Vagina (tissue), 2 donors: ENCODE measurements around the gene MSH5.

Source experiments
- POLR2A ChIP-seq, 2 donors: fragments of 450-650 bp; IDR thresholded peaks; one replicate each; pipeline ENCODE4 v1.6.1; 2017; ENCODE audit warnings: antibody characterized with exemption in 2 of 2, mild to moderate bottlenecking in 2 of 2, moderate library complexity in 2 of 2
- TF ChIP-seq, protein P1 (sequence below), 3 experiments: fragments of 450-650 bp in 2 of 3; fragments of 200-600 bp in 1 of 3; sonication (generic) in 1 of 3; IDR thresholded peaks; one replicate each; pipeline ENCODE4 v1.5.1; 2017 to 2019; ENCODE audit warnings: antibody characterized with exemption in 3 of 3, mild to moderate bottlenecking in 2 of 3, moderate library complexity in 2 of 3

DNA sequence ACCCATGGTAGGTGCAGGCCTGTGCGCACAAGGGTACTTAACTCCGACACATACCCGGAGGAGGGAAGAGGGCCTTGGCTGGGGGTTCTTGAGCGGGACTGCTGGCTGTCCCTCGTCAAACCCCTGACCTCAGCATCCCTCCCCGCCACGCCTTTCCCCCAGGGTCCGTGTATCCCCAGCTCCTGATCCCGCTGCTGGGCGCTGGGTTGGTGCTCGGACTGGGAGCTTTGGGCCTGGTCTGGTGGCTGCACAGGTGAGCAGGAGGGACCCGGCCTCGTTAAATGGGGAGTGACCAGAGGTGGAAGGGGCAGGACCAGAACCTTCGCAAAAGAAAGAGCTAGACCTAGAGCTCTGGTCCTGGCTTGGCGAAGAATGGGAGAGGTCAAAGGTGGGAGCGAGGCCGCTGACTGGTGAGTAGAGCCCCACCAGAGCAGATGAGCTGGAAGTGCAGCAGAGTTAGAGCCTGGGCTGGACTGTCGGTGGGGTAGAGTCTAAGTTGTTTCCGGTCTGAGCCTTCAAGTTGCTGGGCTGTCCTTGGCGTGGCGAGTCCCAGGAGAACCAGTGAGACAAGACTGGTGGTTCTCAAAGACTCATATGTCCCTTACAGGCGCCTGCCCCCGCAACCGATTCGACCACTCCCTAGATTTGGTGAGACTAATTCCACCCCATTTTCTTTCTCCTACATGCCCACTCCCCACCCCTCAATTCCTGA is 15.7 kb upstream of the MSH5 start:
- TF ChIP-seq, protein P1, sequence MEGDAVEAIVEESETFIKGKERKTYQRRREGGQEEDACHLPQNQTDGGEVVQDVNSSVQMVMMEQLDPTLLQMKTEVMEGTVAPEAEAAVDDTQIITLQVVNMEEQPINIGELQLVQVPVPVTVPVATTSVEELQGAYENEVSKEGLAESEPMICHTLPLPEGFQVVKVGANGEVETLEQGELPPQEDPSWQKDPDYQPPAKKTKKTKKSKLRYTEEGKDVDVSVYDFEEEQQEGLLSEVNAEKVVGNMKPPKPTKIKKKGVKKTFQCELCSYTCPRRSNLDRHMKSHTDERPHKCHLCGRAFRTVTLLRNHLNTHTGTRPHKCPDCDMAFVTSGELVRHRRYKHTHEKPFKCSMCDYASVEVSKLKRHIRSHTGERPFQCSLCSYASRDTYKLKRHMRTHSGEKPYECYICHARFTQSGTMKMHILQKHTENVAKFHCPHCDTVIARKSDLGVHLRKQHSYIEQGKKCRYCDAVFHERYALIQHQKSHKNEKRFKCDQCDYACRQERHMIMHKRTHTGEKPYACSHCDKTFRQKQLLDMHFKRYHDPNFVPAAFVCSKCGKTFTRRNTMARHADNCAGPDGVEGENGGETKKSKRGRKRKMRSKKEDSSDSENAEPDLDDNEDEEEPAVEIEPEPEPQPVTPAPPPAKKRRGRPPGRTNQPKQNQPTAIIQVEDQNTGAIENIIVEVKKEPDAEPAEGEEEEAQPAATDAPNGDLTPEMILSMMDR (IDR thresholded peaks at IDR 0.05) = no peak
- no peak for TF ChIP-seq POLR2A (IDR thresholded peaks at IDR 0.05)
